Tibial artery (tissue), 4 donors: ENCODE data around the gene CPN2.
A peak's percentile ranks its signal among the peaks of the same experiment; 100 is the strongest.

Source experiments
- DNase-seq, 2 donors: peaks; one replicate each; pipeline ENCODE4 v3.0.0-alpha.2; 2019
- H3K27ac ChIP-seq, 2 donors: fragments of 200-600 bp; sonication (generic) in 1 of 2; 1 replicate in 1 of 2; 2 replicates in 1 of 2; pipeline ENCODE4 v1.5.1; 2018 to 2019; ENCODE audit warnings: mild to moderate bottlenecking in 1 of 2
- H3K27me3 ChIP-seq, 2 donors: fragments of 200-600 bp; sonication (generic) in 1 of 2; one replicate each; pipeline versions ENCODE4 v1.5.1 to v1.6.0; 2016 to 2019
- H3K36me3 ChIP-seq, 3 donors: fragments of 200-600 bp; sonication (generic) in 2 of 3; one replicate each; pipeline ENCODE4 v1.5.1; 2016 to 2019; ENCODE audit warnings: mild to moderate bottlenecking in 2 of 3
- H3K4me1 ChIP-seq, 4 donors: fragments of 200-600 bp; sonication (generic) in 2 of 4; 1 replicate in 3 of 4; 2 replicates in 1 of 4; pipeline ENCODE4 v1.5.1; 2016 to 2019
- H3K4me3 ChIP-seq, 2 donors: fragments of 200-600 bp; sonication (generic) in 1 of 2; 1 replicate in 1 of 2; 2 replicates in 1 of 2; pipeline ENCODE4 v1.5.1; 2018 to 2019; ENCODE audit warnings: mild to moderate bottlenecking in 2 of 2
- H3K9me3 ChIP-seq, 3 donors: fragments of 200-600 bp; sonication (generic) in 1 of 3; one replicate each; pipeline ENCODE4 v1.5.1; 2016 to 2019
- CTCF ChIP-seq, 2 experiments: fragments of 200-600 bp in 1 of 2; fragments of 450-650 bp in 1 of 2; IDR thresholded peaks; one replicate each; pipeline ENCODE4 v1.5.1; 2017 to 2019; ENCODE audit warnings: antibody characterized with exemption in 2 of 2, mild to moderate bottlenecking in 1 of 2, moderate library complexity in 1 of 2
- intact Hi-C: fragments of 100-400 bp; cut with DNase I; formaldehyde crosslinking; loops from one replicate; pipeline ENCODE4 v1.15.0; 2023; ENCODE audit warnings: low total_unique reads

CPN2 gene

DNA sequence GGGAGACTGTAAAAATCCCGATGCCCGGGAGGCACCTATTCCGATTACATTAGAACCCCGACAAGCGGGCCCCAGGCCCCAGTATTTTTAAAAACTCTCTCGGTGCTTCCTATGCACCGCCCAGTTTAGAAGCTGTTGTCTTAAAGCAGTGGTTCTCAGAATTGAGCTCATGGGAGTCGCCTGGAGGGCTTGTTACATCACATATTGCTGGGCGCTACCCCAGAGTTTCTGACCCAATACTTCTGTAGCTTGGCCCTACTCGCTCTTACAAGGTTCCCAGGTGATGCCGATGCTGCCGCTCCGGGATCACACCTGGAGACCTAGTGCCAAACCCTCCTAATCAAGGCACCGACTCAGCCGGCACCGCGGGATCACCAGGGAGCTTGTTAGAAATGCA lies 35.2 kb downstream of the CPN2 start:
- no peak for DNase-seq
- Histone ChIP-seq H3K4me1 (peaks cover 0 to 35% (median 25%) of the 10 kb centered on the region in 4 donors), H3K9me3 (peaks cover 0 to 14% (median 12%) of the 10 kb centered on the region in 3 donors), H3K36me3 (no peaks in the 10 kb centered on the region), H3K27ac (no peak overlapping the region), H3K4me3 (peak overlapping the region in 1 of 2 donors; percentile 58), H3K27me3 (peaks cover 0 to 76% of the 10 kb centered on the region in 2 donors)
- intact Hi-C loops, result loop anchor here (2.0 to 10.0 kb wide), 4 partner anchors 171 to 651 kb away; no protein-coding TSS in a partner anchor
- no peak for TF ChIP-seq CTCF (IDR thresholded peaks at IDR 0.05)

DNA sequence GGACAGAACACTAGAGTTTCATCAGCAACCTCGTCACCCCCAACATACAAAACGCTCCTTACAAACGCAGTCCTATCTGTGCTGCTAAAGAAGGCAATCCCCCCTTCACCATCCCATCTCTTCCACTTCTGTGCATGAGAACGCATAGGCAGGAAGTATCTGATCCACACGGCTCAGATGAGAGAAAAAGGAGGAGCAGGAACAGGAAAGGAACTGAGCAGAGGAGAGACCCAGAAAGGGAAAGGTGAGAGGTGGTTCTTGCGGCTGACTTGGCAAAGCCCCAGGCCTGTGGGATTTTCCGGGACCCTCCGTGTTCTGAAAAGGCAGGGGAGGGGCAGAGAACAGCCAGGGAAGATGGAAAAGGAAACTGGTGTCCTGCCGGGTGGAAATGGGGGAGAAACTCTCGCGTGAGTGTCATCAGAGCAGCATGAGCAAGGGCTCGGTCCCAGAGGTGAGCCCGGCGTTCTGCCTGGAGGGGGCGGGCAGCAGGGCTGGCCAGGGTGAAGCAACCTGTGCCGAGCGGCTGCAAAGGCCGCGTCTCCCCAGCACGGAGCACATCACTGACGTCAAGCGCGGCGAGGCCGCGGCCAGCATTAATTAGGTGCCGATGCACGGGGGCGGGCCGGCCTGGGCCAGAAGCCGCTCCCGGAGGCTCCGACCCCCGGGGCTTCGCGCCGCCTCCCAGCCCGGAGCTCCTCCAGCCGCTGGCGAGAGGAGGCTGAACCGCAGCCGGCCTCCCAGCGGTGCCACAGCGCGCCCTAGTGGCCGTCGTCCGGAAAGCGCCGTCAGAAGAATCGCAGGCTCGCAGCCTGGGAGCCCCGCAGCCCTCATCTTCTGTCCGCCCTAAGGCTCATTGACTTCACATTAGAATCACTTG lies 35.8 kb downstream of the CPN2 start:
- H3K4me3 ChIP-seq, result peak overlapping the region; percentile 35 to 58
- peak; percentile 79 to 91 for DNase-seq
- peak overlapping the region; percentile 23 to 50 for H3K27ac ChIP-seq

GRCh38 chr3:194314388-194315068 lies 36.6 kb downstream of the CPN2 start:
- peak overlapping the region; percentile 23 to 50 for H3K27ac ChIP-seq
- no peak for TF ChIP-seq CTCF (IDR thresholded peaks at IDR 0.05)
- peaks cover 0 to 11% (median 11%) of the 10 kb centered on the region in 3 donors for H3K9me3 ChIP-seq
- no peak overlapping the region for H3K4me3 ChIP-seq
- peaks cover 0 to 35% (median 25%) of the 10 kb centered on the region in 4 donors for H3K4me1 ChIP-seq
- intact Hi-C loops, result loop anchor here (2.0 to 10.0 kb wide), 4 partner anchors 170 to 650 kb away; no protein-coding TSS in a partner anchor
- H3K27me3 ChIP-seq, result peaks cover 0 to 63% of the 10 kb centered on the region in 2 donors
- H3K36me3 ChIP-seq, result no peaks in the 10 kb centered on the region
- no peak for DNase-seq

More for the DNA sequence above, 35.8 kb downstream of the CPN2 start:
- H3K36me3 ChIP-seq, result no peaks in the 10 kb centered on the region
- H3K4me1 ChIP-seq, result peaks cover 0 to 35% (median 25%) of the 10 kb centered on the region in 4 donors
- intact Hi-C loops, result loop anchor here (2.0 to 10.0 kb wide), 4 partner anchors 171 to 651 kb away; no protein-coding TSS in a partner anchor
- peaks cover 0 to 71% of the 10 kb centered on the region in 2 donors for H3K27me3 ChIP-seq
- TF ChIP-seq CTCF (IDR thresholded peaks at IDR 0.05), result peak; percentile 96 to 97
- H3K9me3 ChIP-seq, result peaks cover 0 to 14% (median 12%) of the 10 kb centered on the region in 3 donors

DNA sequence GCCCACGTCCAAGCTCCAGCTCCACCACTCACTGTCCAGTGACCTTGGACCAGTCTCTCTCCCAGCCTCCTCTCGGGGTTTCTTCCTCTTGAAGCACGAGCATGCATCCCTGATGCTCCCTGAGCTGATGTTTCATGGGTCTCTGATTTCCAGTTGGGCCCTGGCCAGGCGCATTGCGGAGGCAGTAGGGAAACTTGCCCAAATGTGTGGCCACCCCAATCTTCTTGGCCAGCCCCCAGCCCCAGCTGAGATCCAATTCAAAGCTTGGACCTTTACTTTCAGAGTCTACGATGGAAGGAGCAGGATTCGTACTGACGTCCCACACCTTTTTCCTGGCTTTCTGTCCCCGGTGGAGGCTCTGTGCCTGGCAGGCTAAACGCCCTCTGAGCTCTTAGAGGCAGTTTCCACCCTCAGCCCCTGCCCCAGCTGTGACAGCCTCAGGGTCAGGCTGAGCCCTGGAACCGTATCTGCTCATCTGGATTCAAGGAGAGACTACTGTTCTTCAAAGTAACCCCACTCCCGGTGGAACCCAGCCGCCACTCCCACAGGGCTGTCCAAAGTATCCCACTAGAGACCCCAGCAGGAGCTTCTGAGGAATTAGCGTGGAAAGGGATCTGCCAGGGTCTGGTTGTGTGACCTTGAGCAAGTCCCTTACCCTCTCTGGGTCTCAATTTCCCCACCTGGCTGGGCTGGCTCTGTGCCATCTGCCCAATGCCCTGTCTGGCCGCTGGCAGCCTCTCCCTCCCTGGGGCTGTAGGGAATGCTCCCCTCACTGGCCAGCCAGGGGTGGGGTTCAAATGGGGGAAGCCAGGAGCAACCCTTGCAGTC lies 37.4 kb downstream of the CPN2 start:
- peaks cover 0 to 56% of the 10 kb centered on the region in 2 donors for H3K27me3 ChIP-seq
- no peaks in the 10 kb centered on the region for H3K36me3 ChIP-seq
- peaks cover 0 to 35% (median 25%) of the 10 kb centered on the region in 4 donors for H3K4me1 ChIP-seq
- intact Hi-C loops, result loop anchor here (2.0 to 10.0 kb wide), 3 partner anchors 169 to 649 kb away; no protein-coding TSS in a partner anchor
- no peak overlapping the region for H3K4me3 ChIP-seq
- TF ChIP-seq CTCF (IDR thresholded peaks at IDR 0.05), result no peak
- H3K27ac ChIP-seq, result no peak overlapping the region
- peak; percentile 82 for DNase-seq
- peaks cover 0 to 3% (median 3%) of the 10 kb centered on the region in 3 donors for H3K9me3 ChIP-seq
